ENCODE results near the gene LRIG2. TPM values are rescaled to one million over a fixed set of nuclear protein-coding genes. Genes with fewer than 3 reads are reported as not detected.
"Not testable (repeated sequence)": the region's sequence is repeated elsewhere in the genome, so short reads cannot be mapped to it uniquely, and the experiment has no call there.

LRIG2 gene
- polyA plus RNA-seq, 3 donors, result 0.93 to 12.7 (median 0.96) TPM

DNA sequence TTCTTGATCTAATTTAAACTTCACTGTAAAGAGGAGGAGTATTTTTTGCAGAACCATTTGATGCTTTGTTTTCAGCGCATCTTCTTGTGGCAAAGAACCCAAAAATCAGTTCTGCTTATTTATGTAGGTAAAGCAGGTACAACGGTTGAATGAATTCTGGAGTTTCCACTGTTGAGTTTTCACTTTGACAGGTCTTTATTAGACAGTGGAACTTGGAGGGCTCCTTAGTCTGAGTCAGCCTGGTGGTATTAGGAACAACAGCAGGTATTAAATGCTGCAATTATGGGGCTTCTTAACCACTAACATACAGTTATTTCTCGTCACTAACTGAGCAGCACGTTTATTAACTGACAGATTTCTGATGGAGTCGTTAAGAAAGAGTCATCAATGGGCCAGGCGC, 1.2 kb downstream of the LRIG2 start:
- WGBS (ENCODE audit: insufficient coverage), result 68% methylated on average over 4 of the region's 6 CpGs
- Histone ChIP-seq H3K4me3 (replicated peaks in 1 of 3; ENCODE audit: low read depth in 2 of 3, low read length in 3 of 3) (peak overlapping the region in 2 of 3 experiments; percentile 84 to 85), H2AFZ (ENCODE audit: insufficient read depth, low read depth, low read length, poor library complexity, severe bottlenecking) (peak overlapping the region; percentile 91), H3K4me1 (ENCODE audit: control insufficient read depth in 1 of 2, insufficient read depth in 2 of 2, low read length in 2 of 2) (peaks cover 15 to 20% of the 10 kb centered on the region in 2 donors), H3K4me2 (replicated peaks; ENCODE audit: extremely low read depth, low read length, poor library complexity, severe bottlenecking) (peak overlapping the region; percentile 89), H4K20me1 (ENCODE audit: insufficient read depth, low read length) (peaks cover 33% of the 10 kb centered on the region), H3K9ac (ENCODE audit: insufficient read depth, low read length, poor library complexity, severe bottlenecking) (peak overlapping the region; percentile 88), H3K79me2 (ENCODE audit: insufficient read depth, low read length) (peaks cover 57% of the 10 kb centered on the region), H3K9me3 (replicated peaks in 1 of 2; ENCODE audit: control insufficient read depth in 1 of 2, insufficient read depth in 1 of 2, low read length in 2 of 2) (no peaks in the 10 kb centered on the region), H3K27ac (ENCODE audit: low read depth in 1 of 2, low read length in 2 of 2) (peak overlapping the region in 1 of 2 donors; percentile 95), H3K27me3 (ENCODE audit: control insufficient read depth in 2 of 2, insufficient read depth in 2 of 2, low read length in 2 of 2) (no peaks in the 10 kb centered on the region), H3K36me3 (replicated peaks in 1 of 2; ENCODE audit: control insufficient read depth in 1 of 2, insufficient read depth in 2 of 2, low read length in 2 of 2) (peaks cover 10 to 25% of the 10 kb centered on the region in 2 donors)
- Mint-ChIP-seq H3K4me1 (peaks cover 30% of the 10 kb centered on the region), H3K4me3 (peak overlapping the region; percentile 94 to 98), H3K9me3 (no peaks in the 10 kb centered on the region), H3K27me3 (ENCODE audit: low read depth in 3 of 3) (no peaks in the 10 kb centered on the region), H3K36me3 (peaks cover 10 to 24% of the 10 kb centered on the region in 2 donors), H3K27ac (peak overlapping the region in 5 of 7 donors; percentile 30 to 98 (median 97))
- intact Hi-C loops (cut with micrococcal nuclease), result loop anchor here (5.0 to 10.0 kb wide), 3 partner anchors 119 to 357 kb away; partner anchors contain the start of genes PPM1J (in 1 of the 2) and SLC16A1 (in 1 of the 2)
- TF ChIP-seq, protein P1, sequence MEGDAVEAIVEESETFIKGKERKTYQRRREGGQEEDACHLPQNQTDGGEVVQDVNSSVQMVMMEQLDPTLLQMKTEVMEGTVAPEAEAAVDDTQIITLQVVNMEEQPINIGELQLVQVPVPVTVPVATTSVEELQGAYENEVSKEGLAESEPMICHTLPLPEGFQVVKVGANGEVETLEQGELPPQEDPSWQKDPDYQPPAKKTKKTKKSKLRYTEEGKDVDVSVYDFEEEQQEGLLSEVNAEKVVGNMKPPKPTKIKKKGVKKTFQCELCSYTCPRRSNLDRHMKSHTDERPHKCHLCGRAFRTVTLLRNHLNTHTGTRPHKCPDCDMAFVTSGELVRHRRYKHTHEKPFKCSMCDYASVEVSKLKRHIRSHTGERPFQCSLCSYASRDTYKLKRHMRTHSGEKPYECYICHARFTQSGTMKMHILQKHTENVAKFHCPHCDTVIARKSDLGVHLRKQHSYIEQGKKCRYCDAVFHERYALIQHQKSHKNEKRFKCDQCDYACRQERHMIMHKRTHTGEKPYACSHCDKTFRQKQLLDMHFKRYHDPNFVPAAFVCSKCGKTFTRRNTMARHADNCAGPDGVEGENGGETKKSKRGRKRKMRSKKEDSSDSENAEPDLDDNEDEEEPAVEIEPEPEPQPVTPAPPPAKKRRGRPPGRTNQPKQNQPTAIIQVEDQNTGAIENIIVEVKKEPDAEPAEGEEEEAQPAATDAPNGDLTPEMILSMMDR (IDR thresholded peaks at IDR 0.05), result no peak
- DNase-seq, result no peak

DNA sequence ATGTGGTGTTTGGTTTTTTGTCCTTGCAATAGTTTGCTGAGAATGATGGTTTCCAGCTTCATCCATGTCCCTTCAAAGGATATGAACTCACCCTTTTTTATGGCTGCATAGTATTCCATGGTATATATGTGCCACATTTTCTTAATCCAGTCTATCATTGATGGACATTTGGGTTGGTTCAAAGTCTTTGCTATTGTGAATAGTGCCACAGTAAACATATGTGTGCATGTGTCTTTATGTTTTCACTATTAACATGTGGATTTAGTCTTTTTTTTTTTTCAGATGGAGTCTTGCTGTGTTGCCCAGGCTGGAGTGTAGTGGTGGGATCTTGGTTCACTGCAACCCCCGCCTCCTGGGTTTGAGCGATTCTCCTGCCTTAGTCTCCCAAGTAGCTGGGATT, 5.0 kb downstream of the LRIG2 start:
- intact Hi-C loops (cut with micrococcal nuclease), result loop anchor here in 1 of 2 donors (10.0 kb wide), 1 partner anchor 123 kb away; the partner anchor contains the start of gene SLC16A1
- DNase-seq; H3K27ac ChIP-seq (ENCODE audit: low read depth in 1 of 2, low read length in 2 of 2); H3K9me3 Mint-ChIP-seq; H3K9me3 ChIP-seq (replicated peaks in 1 of 2; ENCODE audit: control insufficient read depth in 1 of 2, insufficient read depth in 1 of 2, low read length in 2 of 2); H2AFZ ChIP-seq (ENCODE audit: insufficient read depth, low read depth, low read length, poor library complexity, severe bottlenecking); H3K4me3 Mint-ChIP-seq; H3K27me3 Mint-ChIP-seq (ENCODE audit: low read depth in 3 of 3); H3K4me3 ChIP-seq (replicated peaks in 1 of 3; ENCODE audit: low read depth in 2 of 3, low read length in 3 of 3); H3K4me2 ChIP-seq (replicated peaks; ENCODE audit: extremely low read depth, low read length, poor library complexity, severe bottlenecking); H3K27me3 ChIP-seq (ENCODE audit: control insufficient read depth in 2 of 2, insufficient read depth in 2 of 2, low read length in 2 of 2); H3K9ac ChIP-seq (ENCODE audit: insufficient read depth, low read length, poor library complexity, severe bottlenecking); H3K27ac Mint-ChIP-seq: not testable (repeated sequence)
- whole genome bisulfite sequencing (ENCODE audit: insufficient coverage), result no CpG with 5 or more reads among the region's 2 CpGs
- Histone ChIP-seq H4K20me1 (ENCODE audit: insufficient read depth, low read length) (peaks cover 57% of the 10 kb centered on the region), H3K79me2 (ENCODE audit: insufficient read depth, low read length) (peaks cover 90% of the 10 kb centered on the region), H3K4me1 (ENCODE audit: control insufficient read depth in 1 of 2, insufficient read depth in 2 of 2, low read length in 2 of 2) (peaks cover 9 to 13% of the 10 kb centered on the region in 2 donors), H3K36me3 (replicated peaks in 1 of 2; ENCODE audit: control insufficient read depth in 1 of 2, insufficient read depth in 2 of 2, low read length in 2 of 2) (peaks cover 15 to 37% of the 10 kb centered on the region in 2 donors)
- Mint-ChIP-seq H3K4me1 (peaks cover 24% of the 10 kb centered on the region), H3K36me3 (peaks cover 17 to 52% of the 10 kb centered on the region in 2 donors)

Data from CD14-positive monocyte (primary cell).